Measurements from ENCODE around the gene RICTOR.

RICTOR gene

DNA sequence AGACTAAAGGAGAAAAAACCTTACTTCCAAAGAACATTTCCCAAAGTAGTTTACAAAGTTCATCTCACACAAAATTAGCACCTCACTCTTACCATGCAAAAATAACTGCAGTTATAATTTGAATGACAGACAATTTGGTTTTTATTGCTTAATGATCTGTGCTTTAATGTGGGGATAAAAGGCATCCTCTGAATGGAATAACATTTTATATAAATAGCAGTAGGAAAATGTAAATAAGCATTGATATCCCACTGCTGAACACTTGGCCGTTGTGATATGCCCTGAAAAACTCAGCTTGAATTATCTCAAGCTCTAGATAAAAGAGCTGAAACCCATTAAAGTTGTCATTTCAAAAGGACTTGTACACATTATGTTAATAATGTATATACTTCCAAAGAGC, 135.2 kb downstream of the RICTOR start:
- H3K79me2 ChIP-seq (ENCODE audit: insufficient read depth, low read depth), result no peaks in the 10 kb centered on the region
- no peak overlapping the region for H3K27ac ChIP-seq
- no peaks in the 10 kb centered on the region for H4K20me1 ChIP-seq (ENCODE audit: insufficient read depth)
- no peak overlapping the region for H3K9ac ChIP-seq
- no peaks in the 10 kb centered on the region; the same call in 1 of the 2 replicates for H3K36me3 ChIP-seq (ENCODE audit: insufficient read depth)
- no peaks in the 10 kb centered on the region for H3K27me3 ChIP-seq (ENCODE audit: insufficient read depth, low read depth)
- H3K4me3 ChIP-seq (IDR thresholded peaks at IDR 0.05; ENCODE audit: insufficient read depth, low read depth, low read length), result no peak overlapping the region
- TF ChIP-seq, protein P1, sequence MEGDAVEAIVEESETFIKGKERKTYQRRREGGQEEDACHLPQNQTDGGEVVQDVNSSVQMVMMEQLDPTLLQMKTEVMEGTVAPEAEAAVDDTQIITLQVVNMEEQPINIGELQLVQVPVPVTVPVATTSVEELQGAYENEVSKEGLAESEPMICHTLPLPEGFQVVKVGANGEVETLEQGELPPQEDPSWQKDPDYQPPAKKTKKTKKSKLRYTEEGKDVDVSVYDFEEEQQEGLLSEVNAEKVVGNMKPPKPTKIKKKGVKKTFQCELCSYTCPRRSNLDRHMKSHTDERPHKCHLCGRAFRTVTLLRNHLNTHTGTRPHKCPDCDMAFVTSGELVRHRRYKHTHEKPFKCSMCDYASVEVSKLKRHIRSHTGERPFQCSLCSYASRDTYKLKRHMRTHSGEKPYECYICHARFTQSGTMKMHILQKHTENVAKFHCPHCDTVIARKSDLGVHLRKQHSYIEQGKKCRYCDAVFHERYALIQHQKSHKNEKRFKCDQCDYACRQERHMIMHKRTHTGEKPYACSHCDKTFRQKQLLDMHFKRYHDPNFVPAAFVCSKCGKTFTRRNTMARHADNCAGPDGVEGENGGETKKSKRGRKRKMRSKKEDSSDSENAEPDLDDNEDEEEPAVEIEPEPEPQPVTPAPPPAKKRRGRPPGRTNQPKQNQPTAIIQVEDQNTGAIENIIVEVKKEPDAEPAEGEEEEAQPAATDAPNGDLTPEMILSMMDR (conservative IDR thresholded peaks at IDR 0.05; ENCODE audit: low read depth, low read length), result no peak
- no peak overlapping the region for H2AFZ ChIP-seq (ENCODE audit: low read depth)
- H3K4me2 ChIP-seq, result no peak overlapping the region
- H3K4me1 ChIP-seq (ENCODE audit: low read depth, poor library complexity, severe bottlenecking), result no peaks in the 10 kb centered on the region

DNA sequence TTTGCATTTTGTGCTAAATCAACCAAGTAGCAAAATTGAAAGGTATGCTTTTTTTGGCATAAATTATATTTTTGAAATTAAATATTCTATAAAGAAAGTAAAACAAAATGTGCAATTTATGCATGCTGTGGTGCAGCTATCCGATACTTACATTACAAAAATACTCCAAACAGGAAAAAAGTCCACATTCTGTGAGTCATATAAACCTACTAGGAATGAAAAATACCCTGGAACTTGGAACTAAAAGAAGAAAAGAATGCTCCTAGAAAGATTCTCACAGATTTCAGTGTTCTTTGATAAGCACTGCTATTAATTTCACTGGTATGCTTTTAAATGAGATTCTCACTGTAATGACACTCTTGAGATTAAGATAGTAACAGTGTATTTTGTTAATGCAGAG, 135.8 kb downstream of the RICTOR start:
- Histone ChIP-seq H2AFZ (ENCODE audit: low read depth) (no peak overlapping the region), H3K4me1 (ENCODE audit: low read depth, poor library complexity, severe bottlenecking) (no peaks in the 10 kb centered on the region), H3K27ac (no peak overlapping the region), H3K4me2 (no peak overlapping the region), H3K79me2 (ENCODE audit: insufficient read depth, low read depth) (no peaks in the 10 kb centered on the region), H3K9ac (no peak overlapping the region), H3K27me3 (ENCODE audit: insufficient read depth, low read depth) (no peaks in the 10 kb centered on the region), H3K4me3 (IDR thresholded peaks at IDR 0.05; ENCODE audit: insufficient read depth, low read depth, low read length) (no peak overlapping the region), H3K36me3 (ENCODE audit: insufficient read depth) (no peaks in the 10 kb centered on the region; the same call in 1 of the 2 replicates), H4K20me1 (ENCODE audit: insufficient read depth) (no peaks in the 10 kb centered on the region)
- TF ChIP-seq, protein P1 (conservative IDR thresholded peaks at IDR 0.05; ENCODE audit: low read depth, low read length), result no peak

DNA sequence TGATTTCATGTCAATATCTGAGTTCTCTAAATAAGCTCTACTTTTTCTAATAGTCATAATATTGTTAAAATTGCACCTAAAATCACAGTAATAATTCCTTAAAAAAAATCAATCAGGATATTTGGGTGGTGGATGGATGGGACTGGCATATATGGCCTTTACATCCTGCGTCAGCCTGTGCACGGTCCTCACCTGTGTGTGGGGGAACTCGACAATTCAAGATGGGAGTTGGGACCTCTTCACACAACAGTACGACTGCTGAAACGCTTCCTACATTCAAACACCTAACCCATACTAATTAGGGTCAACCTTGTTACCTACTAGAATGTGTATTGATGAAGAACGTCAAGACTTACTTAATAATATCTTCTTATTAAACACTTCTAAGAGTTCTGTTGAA, 137.9 kb downstream of the RICTOR start:
- H4K20me1 ChIP-seq (ENCODE audit: insufficient read depth), result no peaks in the 10 kb centered on the region
- H2AFZ ChIP-seq (ENCODE audit: low read depth), result no peak overlapping the region
- no peak overlapping the region for H3K4me2 ChIP-seq
- H3K4me3 ChIP-seq (IDR thresholded peaks at IDR 0.05; ENCODE audit: insufficient read depth, low read depth, low read length), result no peak overlapping the region
- no peaks in the 10 kb centered on the region for H3K27me3 ChIP-seq (ENCODE audit: insufficient read depth, low read depth)
- H3K36me3 ChIP-seq (ENCODE audit: insufficient read depth), result no peaks in the 10 kb centered on the region; the same call in 1 of the 2 replicates
- no peak overlapping the region for H3K9ac ChIP-seq
- no peaks in the 10 kb centered on the region for H3K79me2 ChIP-seq (ENCODE audit: insufficient read depth, low read depth)
- H3K27ac ChIP-seq, result no peak overlapping the region
- no peaks in the 10 kb centered on the region for H3K4me1 ChIP-seq (ENCODE audit: low read depth, poor library complexity, severe bottlenecking)
- TF ChIP-seq, protein P1 (conservative IDR thresholded peaks at IDR 0.05; ENCODE audit: low read depth, low read length), result no peak

DNA sequence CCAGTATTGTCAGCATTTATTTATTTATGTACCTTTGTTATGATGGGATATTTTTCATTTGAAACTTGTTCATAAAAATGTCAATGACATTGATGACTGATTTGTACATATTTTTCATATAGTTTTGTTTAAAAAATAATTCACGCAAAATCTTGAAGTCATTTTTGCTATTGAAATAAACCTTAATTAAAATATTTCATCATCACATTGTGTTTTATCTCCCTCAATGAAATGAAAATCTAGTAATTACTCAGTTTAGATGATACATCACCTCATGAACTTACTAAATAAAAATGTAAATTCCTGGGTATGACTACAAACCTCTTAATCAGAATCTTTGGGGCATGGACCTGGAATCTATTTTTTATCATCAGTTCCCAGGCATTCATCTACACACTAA, 138.8 kb downstream of the RICTOR start:
- Histone ChIP-seq H3K4me3 (IDR thresholded peaks at IDR 0.05; ENCODE audit: insufficient read depth, low read depth, low read length) (no peak overlapping the region), H3K27ac (no peak overlapping the region)
- TF ChIP-seq, protein P1 (conservative IDR thresholded peaks at IDR 0.05; ENCODE audit: low read depth, low read length), result no peak

More for the DNA sequence above, 138.8 kb downstream of the RICTOR start:
- no peak overlapping the region for H3K4me2 ChIP-seq
- no peak overlapping the region for H2AFZ ChIP-seq (ENCODE audit: low read depth)
- H3K9ac ChIP-seq, result no peak overlapping the region
- no peaks in the 10 kb centered on the region for H3K4me1 ChIP-seq (ENCODE audit: low read depth, poor library complexity, severe bottlenecking)
- no peaks in the 10 kb centered on the region; the same call in 1 of the 2 replicates for H3K36me3 ChIP-seq (ENCODE audit: insufficient read depth)
- no peaks in the 10 kb centered on the region for H4K20me1 ChIP-seq (ENCODE audit: insufficient read depth)
- H3K79me2 ChIP-seq (ENCODE audit: insufficient read depth, low read depth), result no peaks in the 10 kb centered on the region
- H3K27me3 ChIP-seq (ENCODE audit: insufficient read depth, low read depth), result no peaks in the 10 kb centered on the region
